ENCODE measurements around the gene CCDC24. TPM values are rescaled to one million over a fixed set of nuclear protein-coding genes. Genes with fewer than 3 reads are reported as not detected.

Gene CCDC24
- polyA plus RNA-seq, 3 donors = 1.1 to 3.0 (median 1.9) TPM

GRCh38 chr1:44010935-44011471 lies 19.6 kb downstream of the CCDC24 start:
- intact Hi-C loops (cut with micrococcal nuclease) = no loop called here
- Histone ChIP-seq H3K36me3 (replicated peaks in 1 of 2; ENCODE audit: control insufficient read depth in 1 of 2, insufficient read depth in 2 of 2, low read length in 2 of 2) (no peaks in the 10 kb centered on the region), H4K20me1 (ENCODE audit: insufficient read depth, low read length) (no peaks in the 10 kb centered on the region), H3K27me3 (ENCODE audit: control insufficient read depth in 2 of 2, insufficient read depth in 2 of 2, low read length in 2 of 2) (no peaks in the 10 kb centered on the region), H3K4me3 (replicated peaks in 1 of 3; ENCODE audit: low read depth in 2 of 3, low read length in 3 of 3) (no peak overlapping the region), H3K4me1 (ENCODE audit: control insufficient read depth in 1 of 2, insufficient read depth in 2 of 2, low read length in 2 of 2) (no peaks in the 10 kb centered on the region), H3K4me2 (replicated peaks; ENCODE audit: extremely low read depth, low read length, poor library complexity, severe bottlenecking) (no peak overlapping the region), H2AFZ (ENCODE audit: insufficient read depth, low read depth, low read length, poor library complexity, severe bottlenecking) (no peak overlapping the region), H3K27ac (ENCODE audit: low read depth in 1 of 2, low read length in 2 of 2) (no peak overlapping the region), H3K9ac (ENCODE audit: insufficient read depth, low read length, poor library complexity, severe bottlenecking) (no peak overlapping the region), H3K79me2 (ENCODE audit: insufficient read depth, low read length) (no peaks in the 10 kb centered on the region), H3K9me3 (replicated peaks in 1 of 2; ENCODE audit: control insufficient read depth in 1 of 2, insufficient read depth in 1 of 2, low read length in 2 of 2) (no peaks in the 10 kb centered on the region)
- 94% methylated on average over 3 of the region's 11 CpGs for WGBS (ENCODE audit: insufficient coverage)
- no peak for DNase-seq
- Mint-ChIP-seq H3K4me3 (no peak overlapping the region), H3K4me1 (peaks cover 4% of the 10 kb centered on the region), H3K9me3 (no peaks in the 10 kb centered on the region), H3K36me3 (no peaks in the 10 kb centered on the region), H3K27me3 (ENCODE audit: low read depth in 3 of 3) (peaks cover 4 to 12% (median 4%) of the 10 kb centered on the region in 3 donors), H3K27ac (no peak overlapping the region)
- no peak for TF ChIP-seq CTCF (IDR thresholded peaks at IDR 0.05)

GRCh38 chr1:44012404-44012803 lies 21.0 kb downstream of the CCDC24 start:
- Mint-ChIP-seq H3K4me1 (peaks cover 4% of the 10 kb centered on the region), H3K36me3 (no peaks in the 10 kb centered on the region), H3K4me3 (no peak overlapping the region), H3K9me3 (no peaks in the 10 kb centered on the region), H3K27me3 (ENCODE audit: low read depth in 3 of 3) (peaks cover 1 to 12% (median 4%) of the 10 kb centered on the region in 3 donors), H3K27ac (no peak overlapping the region)
- Histone ChIP-seq H3K27ac (ENCODE audit: low read depth in 1 of 2, low read length in 2 of 2) (no peak overlapping the region), H3K27me3 (ENCODE audit: control insufficient read depth in 2 of 2, insufficient read depth in 2 of 2, low read length in 2 of 2) (no peaks in the 10 kb centered on the region), H2AFZ (ENCODE audit: insufficient read depth, low read depth, low read length, poor library complexity, severe bottlenecking) (peak overlapping the region; percentile 29), H4K20me1 (ENCODE audit: insufficient read depth, low read length) (no peaks in the 10 kb centered on the region), H3K79me2 (ENCODE audit: insufficient read depth, low read length) (no peaks in the 10 kb centered on the region), H3K4me2 (replicated peaks; ENCODE audit: extremely low read depth, low read length, poor library complexity, severe bottlenecking) (no peak overlapping the region), H3K4me3 (replicated peaks in 1 of 3; ENCODE audit: low read depth in 2 of 3, low read length in 3 of 3) (no peak overlapping the region), H3K9ac (ENCODE audit: insufficient read depth, low read length, poor library complexity, severe bottlenecking) (no peak overlapping the region), H3K9me3 (replicated peaks in 1 of 2; ENCODE audit: control insufficient read depth in 1 of 2, insufficient read depth in 1 of 2, low read length in 2 of 2) (no peaks in the 10 kb centered on the region), H3K36me3 (replicated peaks in 1 of 2; ENCODE audit: control insufficient read depth in 1 of 2, insufficient read depth in 2 of 2, low read length in 2 of 2) (no peaks in the 10 kb centered on the region), H3K4me1 (ENCODE audit: control insufficient read depth in 1 of 2, insufficient read depth in 2 of 2, low read length in 2 of 2) (no peaks in the 10 kb centered on the region)
- intact Hi-C loops (cut with micrococcal nuclease) = no loop called here
- DNase-seq = no peak
- TF ChIP-seq CTCF (IDR thresholded peaks at IDR 0.05) = no peak
- WGBS (ENCODE audit: insufficient coverage) = 100% methylated on average over 1 of the region's 2 CpGs

Measured in CD14-positive monocyte (primary cell).